SW480 (cell line): ENCODE results near the gene PRR23C.

ENCODE experiments used
- DNase-seq: peaks from one replicate; pipeline ENCODE4 v3.0.0-alpha.2; 2016; ENCODE audit warnings: low spot score

The PRR23C gene

GRCh38 chr3:138995706-138996105 is 49.0 kb downstream of the PRR23C start:
- no peak for DNase-seq
